Gastroesophageal sphincter (tissue), 4 donors: ENCODE results near the gene FAM209A. TPM values are rescaled to one million over a fixed set of nuclear protein-coding genes. Genes with fewer than 3 reads are reported as not detected.

Experiments
- ATAC-seq: fragments of 150-250 bp; one replicate; pipeline ENCODE4 v1.9.1; 2016; ENCODE audit warnings: mild to moderate bottlenecking, moderate library complexity
- H3K27ac ChIP-seq, 4 donors: fragments of 200-600 bp; sonication (generic) in 3 of 4; 1 replicate in 3 of 4; 2 replicates in 1 of 4; pipeline ENCODE4 v1.5.1; 2016 to 2019
- H3K27me3 ChIP-seq: fragments of 200-600 bp; sonication (generic); one replicate; pipeline ENCODE4 v1.5.1; 2019
- H3K36me3 ChIP-seq, 2 donors: fragments of 200-600 bp; sonication (generic); one replicate each; pipeline ENCODE4 v1.5.1; 2019; ENCODE audit warnings: control low read depth in 1 of 2
- H3K4me1 ChIP-seq, 3 donors: fragments of 200-600 bp; sonication (generic); 1 replicate in 2 of 3; 2 replicates in 1 of 3; pipeline ENCODE4 v1.5.1; 2016 to 2019; ENCODE audit warnings: control low read depth in 2 of 3
- H3K4me3 ChIP-seq, 2 donors: fragments of 200-600 bp; sonication (generic); one replicate each; pipeline ENCODE4 v1.5.1; 2019; ENCODE audit warnings: mild to moderate bottlenecking in 1 of 2, moderate library complexity in 1 of 2
- H3K9me3 ChIP-seq, 3 donors: fragments of 200-600 bp; sonication (generic); one replicate each; pipeline ENCODE4 v1.5.1; 2017 to 2019; ENCODE audit warnings: control low read depth in 2 of 3
- CTCF ChIP-seq, 4 experiments: fragments of 200-600 bp in 2 of 4; fragments of 450-650 bp in 2 of 4; sonication (generic) in 1 of 4; IDR thresholded peaks; one replicate each; pipeline ENCODE4 v1.5.1; 2017 to 2019; ENCODE audit warnings: antibody characterized with exemption in 4 of 4, mild to moderate bottlenecking in 2 of 4, moderate library complexity in 2 of 4
- EP300 ChIP-seq: sonication (generic); formaldehyde crosslinking; IDR thresholded peaks from one replicate; pipeline ENCODE4 v1.6.1; 2017; ENCODE audit warnings: antibody characterized with exemption, mild to moderate bottlenecking
- POLR2A ChIP-seq, 2 donors: fragments of 450-650 bp; IDR thresholded peaks; one replicate each; pipeline ENCODE4 v1.6.1; 2017; ENCODE audit warnings: antibody characterized with exemption in 2 of 2, mild to moderate bottlenecking in 2 of 2, moderate library complexity in 1 of 2
- POLR2AphosphoS5 ChIP-seq: sonication (generic); formaldehyde crosslinking; IDR thresholded peaks from one replicate; pipeline ENCODE4 v1.6.1; 2017; ENCODE audit warnings: antibody characterized with exemption
- WGBS, 2 donors: methylation state at CpG; one replicate each; pipeline ENCODE4 v1.1.5; 2018; ENCODE audit warnings: low coverage in 1 of 2; 5-methylcytosine and 5-hydroxymethylcytosine counted together
- total RNA-seq, 4 donors: library from RNA; depleted of rRNA; stranded (reverse); fragments of >200 nt; gene quantifications; one replicate each; pipeline ENCODE4 v1.1.0, GENCODE V29; 2016

The FAM209A gene
- total RNA-seq, 4 donors from 2014 or later = 0.66 TPM; not detected in 3

DNA sequence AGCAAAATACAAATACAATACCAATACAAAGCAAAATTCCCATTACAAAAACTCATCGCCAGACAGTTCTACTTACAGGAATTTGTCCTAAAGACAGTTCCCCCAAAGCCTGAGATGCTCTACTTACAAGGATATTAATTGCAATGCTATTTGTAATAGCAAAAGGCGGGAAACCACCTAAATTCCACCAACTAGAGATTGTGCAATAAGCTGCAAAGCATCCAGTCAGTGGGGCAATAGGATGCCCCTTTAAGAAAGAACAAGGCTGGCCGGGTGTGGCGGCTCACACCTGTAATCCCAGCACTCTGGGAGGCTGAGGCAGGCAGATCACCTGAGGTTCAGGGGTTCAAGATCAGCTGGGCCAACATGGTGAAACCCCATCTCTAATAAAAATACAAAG, 47.6 kb downstream of the FAM209A start:
- Histone ChIP-seq H3K27me3 (no peaks in the 10 kb centered on the region), H3K36me3 (no peaks in the 10 kb centered on the region), H3K4me3 (no peak overlapping the region), H3K27ac (no peak overlapping the region), H3K4me1 (no peaks in the 10 kb centered on the region), H3K9me3 (no peaks in the 10 kb centered on the region)
- TF ChIP-seq POLR2AphosphoS5 = no peak
- no peak for TF ChIP-seq EP300
- TF ChIP-seq POLR2A (IDR thresholded peaks at IDR 0.05) = no peak
- no peak for TF ChIP-seq CTCF (IDR thresholded peaks at IDR 0.05)
- WGBS, 2 donors = 91 to 93% methylated on average over 2 to 4 of the region's 4 CpGs
- ATAC-seq = no peak

DNA sequence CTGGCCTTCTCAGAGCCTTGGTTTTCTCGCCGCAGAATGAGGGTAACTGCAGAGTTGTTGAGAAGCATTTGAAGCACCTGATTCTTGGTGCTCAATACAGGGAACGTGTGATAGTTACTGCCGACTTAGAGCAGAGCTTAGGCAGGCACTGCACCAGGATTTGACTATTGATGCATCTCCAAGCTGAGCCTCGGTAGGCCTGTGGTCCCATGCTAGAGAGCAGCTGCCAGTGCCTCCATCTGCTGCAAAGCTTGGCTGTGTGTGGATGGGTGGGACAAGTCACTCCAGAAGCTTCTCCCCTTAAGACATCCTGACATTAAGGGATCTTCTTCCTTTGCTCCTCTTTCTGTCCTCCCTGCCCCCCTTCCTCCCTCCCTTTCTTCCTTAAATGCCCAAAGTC, 49.4 kb downstream of the FAM209A start:
- no peak overlapping the region for H3K27ac ChIP-seq
- WGBS, 2 donors = 83 to 100% methylated on average over 1 to 3 of the region's 5 CpGs

DNA sequence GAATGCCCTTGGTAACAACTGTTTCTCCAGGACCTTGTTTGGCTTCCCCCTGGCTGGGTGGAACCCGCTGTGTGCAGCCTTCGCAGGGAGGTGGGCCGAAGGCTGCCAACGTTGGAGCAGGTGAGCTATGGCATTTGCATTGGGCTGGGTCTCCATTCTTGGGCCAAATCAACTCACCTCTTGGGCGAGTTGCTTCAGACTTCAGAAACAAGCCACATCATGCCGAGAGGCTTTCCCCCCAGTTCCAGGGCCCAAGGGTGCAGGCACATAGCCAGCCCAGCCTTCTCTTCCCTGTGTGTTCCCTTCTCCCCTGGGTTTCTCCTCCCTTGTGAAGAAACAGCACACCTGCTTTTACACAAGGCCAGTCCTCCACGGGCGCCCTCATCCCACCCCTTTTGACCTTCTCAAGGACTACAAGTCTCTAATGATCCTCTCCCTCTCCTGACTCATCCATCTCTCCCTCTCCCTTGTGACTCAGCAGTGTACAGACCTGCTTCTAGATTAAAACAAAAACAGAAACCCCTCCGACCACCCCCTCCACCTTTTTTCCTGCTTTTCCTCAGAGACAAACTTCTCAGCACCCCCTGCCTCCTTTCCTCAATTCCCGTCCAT, 50.1 kb downstream of the FAM209A start:
- Histone ChIP-seq H3K4me3 (no peak overlapping the region), H3K9me3 (no peaks in the 10 kb centered on the region), H3K27ac (no peak overlapping the region), H3K27me3 (no peaks in the 10 kb centered on the region), H3K36me3 (no peaks in the 10 kb centered on the region), H3K4me1 (no peaks in the 10 kb centered on the region)
- WGBS, 2 donors = 41 to 54% methylated on average over 4 to 6 of the region's 10 CpGs
- TF ChIP-seq POLR2A (IDR thresholded peaks at IDR 0.05) (no peak), EP300 (no peak), CTCF (IDR thresholded peaks at IDR 0.05) (no peak)
- ATAC-seq = no peak

More for the DNA sequence above, 49.4 kb downstream of the FAM209A start:
- ATAC-seq = no peak
- TF ChIP-seq POLR2A (IDR thresholded peaks at IDR 0.05) (no peak), EP300 (no peak), CTCF (IDR thresholded peaks at IDR 0.05) (no peak), POLR2AphosphoS5 (no peak)
- no peaks in the 10 kb centered on the region for H3K27me3 ChIP-seq
- H3K36me3 ChIP-seq = no peaks in the 10 kb centered on the region
- no peaks in the 10 kb centered on the region for H3K4me1 ChIP-seq
- no peak overlapping the region for H3K4me3 ChIP-seq
- no peaks in the 10 kb centered on the region for H3K9me3 ChIP-seq

GRCh38 chr20:56575157-56575556, 50.6 kb downstream of the FAM209A start:
- 66 to 67% methylated on average over 4 to 7 of the region's 9 CpGs for WGBS, 2 donors
- Histone ChIP-seq H3K36me3 (no peaks in the 10 kb centered on the region), H3K27me3 (no peaks in the 10 kb centered on the region), H3K4me1 (no peaks in the 10 kb centered on the region), H3K27ac (no peak overlapping the region), H3K9me3 (no peaks in the 10 kb centered on the region), H3K4me3 (no peak overlapping the region)
- ATAC-seq = no peak
- TF ChIP-seq POLR2AphosphoS5 = no peak
- no peak for TF ChIP-seq POLR2A (IDR thresholded peaks at IDR 0.05)
- TF ChIP-seq EP300 = no peak
- TF ChIP-seq CTCF (IDR thresholded peaks at IDR 0.05) = no peak

Other genes starting within 250 kb of the FAM209A start
- 10 to 100 TPM; 57.4 to 79.9 (median 59.3) TPM for gene FAM210B, start 165.8 kb upstream of the FAM209A start, total RNA-seq
- 1 to 10 TPM in 3 of 4 donors, under 1 TPM in 1; 0.54 to 2.5 (median 1.6) TPM for gene AURKA, start 132.5 kb upstream of the FAM209A start, total RNA-seq
- gene CSTF1, start 132.1 kb upstream of the FAM209A start, total RNA-seq = 10 to 100 TPM; 15.3 to 33.1 (median 22.4) TPM
- 1 to 10 TPM; 1.2 to 9.0 (median 4.4) TPM for gene CASS4, start 112.5 kb upstream of the FAM209A start, total RNA-seq
- gene RTF2, start 56.1 kb upstream of the FAM209A start, total RNA-seq = 10 to 100 TPM; 83.7 to 96.1 (median 90.3) TPM
- 1 to 10 TPM in 1 of 4 donors, not detected in 3; 4.3 TPM for gene FAM209B, start 8.5 kb downstream of the FAM209A start, total RNA-seq
- gene TFAP2C, start 104.6 kb downstream of the FAM209A start, total RNA-seq = 1 to 10 TPM in 2 of 4 donors, under 1 TPM in 2; 0.16 to 4.1 (median 2.2) TPM